GM19452 (cell line): ENCODE data around the gene RAB6A.
"Not testable (repeated sequence)": the region's sequence is repeated elsewhere in the genome, so short reads cannot be mapped to it uniquely, and the experiment has no call there.

Experiments
- ATAC-seq: cut with Tn5 transposase; IDR thresholded peaks from one replicate; pipeline ENCODE4 v1.9.1; 2021; ENCODE audit not compliant: unreplicated experiment

Gene RAB6A

GRCh38 chr11:73760679-73761402 lies at the start of gene RAB6A:
RAB6A (minus strand) TSS chr11:73761074; CDS start chr11:73760635, 439 bp downstream.
- peak; percentile 92 for ATAC-seq

DNA sequence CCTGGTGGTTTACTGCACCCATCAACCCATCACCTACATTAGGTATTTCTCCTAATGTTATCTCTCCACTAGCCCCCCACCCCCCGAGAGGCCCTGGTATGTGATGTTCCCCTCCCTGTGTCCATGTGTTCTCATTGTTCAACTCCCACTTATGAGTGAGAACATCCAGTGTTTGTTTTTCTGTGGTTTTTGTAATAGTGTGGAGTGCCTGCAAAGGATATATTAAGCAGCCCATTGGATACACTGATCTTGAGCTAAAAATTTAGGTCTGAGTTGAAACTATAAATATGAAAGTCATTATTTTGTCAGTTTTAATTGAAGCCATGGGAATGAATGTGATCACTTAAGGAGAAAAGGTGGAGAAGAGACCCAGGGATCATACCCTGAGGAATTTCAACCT lies 49.8 kb upstream of the RAB6A start:
- no peak for ATAC-seq

- ATAC-seq, result no peak
Observed at GRCh38 chr11:73808052-73808451, 47.2 kb upstream of the RAB6A start.

GRCh38 chr11:73804712-73805111 lies 43.8 kb upstream of the RAB6A start:
- ATAC-seq, result no peak

GRCh38 chr11:73801136-73801535 lies 40.3 kb upstream of the RAB6A start:
- no peak for ATAC-seq

GRCh38 chr11:73800276-73800806 lies 39.5 kb upstream of the RAB6A start:
- ATAC-seq, result no peak

GRCh38 chr11:73797457-73797856 lies 36.6 kb upstream of the RAB6A start:
- no peak for ATAC-seq

GRCh38 chr11:73795925-73796632 lies 35.2 kb upstream of the RAB6A start:
- no peak for ATAC-seq

- no peak for ATAC-seq
Observed at GRCh38 chr11:73792584-73792983, 31.7 kb upstream of the RAB6A start.

- ATAC-seq, result no peak
Observed at GRCh38 chr11:73789279-73789670, 28.4 kb upstream of the RAB6A start.

DNA sequence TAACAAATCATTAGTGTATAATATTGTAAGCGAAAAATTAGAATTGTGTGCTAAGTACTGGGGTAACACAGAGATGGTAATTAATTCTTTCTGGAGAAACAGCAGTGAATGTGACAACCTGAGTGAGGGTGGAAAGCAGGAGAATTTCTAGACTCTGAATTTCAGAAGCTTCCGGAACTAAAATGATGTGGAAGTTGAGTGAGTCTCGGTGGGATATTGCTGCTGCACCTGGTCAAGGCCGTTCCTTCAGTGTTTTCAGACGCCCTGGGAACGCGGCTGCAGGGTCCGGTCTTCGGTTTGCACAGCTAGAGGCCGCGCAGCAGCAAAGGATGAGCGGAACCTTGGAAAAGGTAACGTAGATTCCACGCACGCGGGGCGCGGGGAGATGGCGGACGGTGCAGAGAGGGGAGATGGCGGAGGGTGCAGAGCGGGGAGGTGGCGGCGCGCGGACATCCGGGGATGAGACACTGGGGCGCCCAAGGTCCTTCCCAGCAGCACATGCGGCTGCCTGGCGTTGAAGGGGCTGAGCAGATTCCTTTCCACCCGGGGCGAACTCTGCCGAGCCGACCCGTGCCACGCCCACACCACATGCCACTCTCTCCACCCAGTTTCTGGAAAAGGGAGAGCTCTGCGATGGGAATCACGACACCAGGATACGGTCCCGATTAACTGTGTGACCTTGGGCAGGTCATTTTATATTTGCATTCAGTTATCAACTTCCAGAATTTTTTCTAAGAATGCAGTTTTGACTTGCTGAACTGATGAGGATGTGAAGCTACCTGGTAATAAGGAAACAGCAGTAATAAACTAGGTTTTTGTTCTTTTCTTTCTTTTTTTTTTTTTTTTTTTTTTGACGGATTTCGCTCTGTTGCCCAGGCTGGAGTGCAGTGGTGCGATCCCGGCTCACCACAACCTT lies 27.0 kb upstream of the RAB6A start, which contains the start of gene MRPL48:
Gene MRPL48, plus strand, starts transcription at position 232 of the 916 bp plus-strand sequence. Its CDS starts 98 bp downstream, at position 330.
- peak; percentile 95 for ATAC-seq

- ATAC-seq, result no peak
Observed at GRCh38 chr11:73787051-73787642, 26.3 kb upstream of the RAB6A start.

GRCh38 chr11:73785467-73785866 lies 24.6 kb upstream of the RAB6A start:
- not testable (repeated sequence) for ATAC-seq

DNA sequence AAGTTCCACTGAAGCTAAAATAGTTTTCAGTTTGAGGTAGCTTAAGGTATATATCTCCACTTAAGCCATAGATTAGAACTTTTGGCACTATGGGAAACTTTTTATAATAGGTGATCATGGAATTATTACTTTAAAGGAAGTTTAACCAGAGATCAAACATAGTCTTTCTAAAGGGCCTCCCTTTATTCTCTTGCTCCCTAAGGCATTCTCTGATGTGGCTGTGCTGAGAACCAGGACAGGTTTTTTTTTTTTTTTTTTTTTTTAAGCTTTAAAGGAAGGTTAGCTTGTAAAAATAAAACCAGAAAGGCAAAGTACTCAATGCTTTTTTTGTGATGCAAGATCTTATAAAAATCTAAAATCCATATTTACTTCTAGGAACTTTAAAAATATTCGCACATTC lies 23.9 kb upstream of the RAB6A start:
- ATAC-seq, result no peak

GRCh38 chr11:73784080-73784634 lies 23.3 kb upstream of the RAB6A start:
- ATAC-seq, result no peak

DNA sequence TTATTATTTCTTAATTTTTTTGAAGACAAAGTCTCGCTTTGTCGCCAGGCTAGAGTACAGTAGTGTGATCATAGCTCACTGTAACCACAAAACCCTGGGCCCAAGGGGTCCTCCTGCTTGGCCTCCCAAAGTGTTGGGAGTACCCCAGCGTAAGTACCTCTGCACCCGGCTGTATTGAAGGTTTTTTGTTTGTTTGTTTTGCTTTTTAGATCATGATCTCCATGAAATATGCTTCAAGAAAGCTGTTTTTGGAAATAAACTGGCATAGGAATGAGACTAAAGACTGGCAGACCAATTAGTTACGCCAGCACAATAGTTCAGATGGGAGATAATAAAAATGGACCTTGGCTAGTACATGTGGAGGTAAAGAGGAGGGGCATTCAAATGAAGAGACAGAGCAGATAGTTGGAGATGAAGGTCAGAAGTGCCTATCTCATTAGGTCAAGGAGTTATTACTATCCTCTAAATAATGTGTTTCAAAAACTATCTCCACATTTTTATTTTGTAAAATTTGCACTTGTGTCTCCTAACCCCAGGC lies 22.7 kb upstream of the RAB6A start:
- no peak for ATAC-seq

DNA sequence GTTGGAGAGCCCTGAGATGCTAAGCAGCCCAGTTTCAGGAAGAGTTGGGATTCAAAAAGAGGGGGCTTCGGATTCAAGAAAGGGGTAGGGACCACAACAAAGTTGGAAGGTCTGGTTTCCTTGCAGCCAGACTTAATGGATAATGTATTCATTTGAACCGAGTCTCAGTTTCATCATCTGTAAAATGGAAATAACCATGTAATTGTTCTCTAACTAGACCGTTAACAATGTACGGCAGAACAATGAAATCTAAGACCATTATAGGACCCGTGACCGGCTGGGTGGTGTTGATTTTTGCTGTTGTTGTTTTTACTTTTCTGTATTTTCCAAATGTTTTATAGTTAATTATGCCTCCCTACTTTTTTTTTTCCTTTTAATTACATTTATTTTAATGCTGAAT lies 20.4 kb upstream of the RAB6A start:
- no peak for ATAC-seq

GRCh38 chr11:73779084-73779902 lies 18.4 kb upstream of the RAB6A start:
- peak; percentile 99 for ATAC-seq

DNA sequence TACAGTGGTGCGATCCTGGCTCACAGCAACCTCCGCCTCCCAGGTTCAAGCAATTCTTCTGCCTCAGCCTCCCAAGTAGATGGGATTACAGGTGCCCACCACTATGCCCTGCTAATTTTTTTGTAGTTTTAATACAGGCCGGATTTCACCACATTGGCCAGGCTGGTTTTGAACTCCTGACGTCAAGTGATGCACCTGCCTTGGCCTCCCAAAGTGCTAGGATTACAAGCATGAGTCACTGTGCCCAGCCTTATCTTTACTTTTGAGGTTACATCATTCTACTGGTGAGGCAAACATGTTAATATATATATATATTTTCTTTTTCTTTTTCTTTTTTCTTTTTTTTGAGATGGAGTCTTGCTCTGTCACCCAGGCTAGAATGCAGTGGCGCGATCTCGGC lies 9.9 kb upstream of the RAB6A start:
- ATAC-seq, result not testable (repeated sequence)
